H1 (cell line): Measurements from ENCODE around the gene NEGR1. TPM values are rescaled to one million over a fixed set of nuclear protein-coding genes. Genes with fewer than 3 reads are reported as not detected.

Experiments used
- CTCF ChIA-PET: fragments of 300-600 bp; sonication (Branson Sonifier 250); formaldehyde crosslinking; loops from one replicate; lab custom pipeline; 2021; ENCODE audit not compliant: partially characterized antibody; lab: Charles Lee
- POLR2A ChIA-PET: fragments of 300-600 bp; sonication (Branson Sonifier 250); formaldehyde crosslinking; loops from one replicate; lab custom pipeline; 2021; ENCODE audit warnings: inconsistent platforms; ENCODE audit not compliant: partially characterized antibody; lab: Charles Lee
- DNase-seq, 2 experiments: peaks; one replicate each; pipeline versions ENCODE4 v3.0.0 to v3.0.0-alpha.2; 2010 to 2022; ENCODE audit warnings: low spot score in 2 of 2, low read depth in 1 of 2, mixed read lengths in 1 of 2
- FAIRE-seq: peaks from 2 replicates; lab custom pipeline; 2011; peaks lifted over from hg19 to GRCh38; lab: Jason Lieb, UNC
- H2AFZ ChIP-seq: 2 replicates; pipeline ENCODE4 v1.8.1; 2012; ENCODE audit warnings: low read length, inconsistent platforms
- H2AK5ac ChIP-seq: 2 replicates; pipeline ENCODE4 v1.6.1; 2013; ENCODE audit warnings: low read depth, low read length
- H2BK120ac ChIP-seq: replicated peaks from 2 replicates; pipeline ENCODE3; 2013; ENCODE audit warnings: low read depth, low read length, inconsistent platforms
- H2BK12ac ChIP-seq: 2 replicates; pipeline ENCODE4 v1.6.1; 2013; ENCODE audit warnings: low read depth, low read length
- H2BK15ac ChIP-seq: 2 replicates; pipeline ENCODE4 v1.6.1; 2013; ENCODE audit warnings: low read length
- H2BK20ac ChIP-seq: 2 replicates; pipeline ENCODE4 v1.6.1; 2013; ENCODE audit warnings: low read length
- H2BK5ac ChIP-seq: 2 replicates; pipeline ENCODE4 v1.6.1; 2013; ENCODE audit warnings: low read depth, low read length
- H3K14ac ChIP-seq: 2 replicates; pipeline ENCODE4 v1.6.1; 2013; ENCODE audit warnings: inconsistent platforms; ENCODE audit not compliant: insufficient read length
- H3K18ac ChIP-seq: 2 replicates; pipeline ENCODE4 v1.6.1; 2013; ENCODE audit warnings: low read length; ENCODE audit errors: extremely low read depth
- H3K23ac ChIP-seq: 2 replicates; pipeline ENCODE4 v1.6.1; 2013; ENCODE audit warnings: inconsistent platforms; ENCODE audit not compliant: insufficient read length
- H3K23me2 ChIP-seq: 2 replicates; pipeline ENCODE4 v1.6.1; 2013; ENCODE audit warnings: low read depth, low read length
- H3K27ac ChIP-seq: 2 replicates; pipeline ENCODE4 v1.6.1; 2011; ENCODE audit warnings: low read depth, low read length, inconsistent platforms
- H3K27me3 ChIP-seq, 4 experiments: replicated peaks in 1 of 4; 1 replicate in 1 of 4; 2 replicates in 3 of 4; pipeline versions ENCODE4 v1.6.1 to v1.8.1; 2011 to 2013; ENCODE audit warnings: low read length in 3 of 4, mild to moderate bottlenecking in 3 of 4, inconsistent platforms in 2 of 4, mixed read lengths in 2 of 4, moderate library complexity in 1 of 4; ENCODE audit not compliant: control insufficient read depth in 3 of 4, insufficient read depth in 3 of 4; ENCODE audit errors: extremely low read depth in 1 of 4
- H3K36me3 ChIP-seq, 4 experiments: 2 replicates each; pipeline versions ENCODE4 v1.6.1 to v1.8.1; 2011 to 2013; ENCODE audit warnings: mild to moderate bottlenecking in 4 of 4, low read length in 3 of 4, moderate library complexity in 2 of 4, control low read depth in 1 of 4, inconsistent platforms in 1 of 4; ENCODE audit not compliant: insufficient read depth in 4 of 4, control insufficient read depth in 2 of 4
- H3K4ac ChIP-seq: replicated peaks from 2 replicates; pipeline ENCODE3; 2013; ENCODE audit warnings: low read length, low read depth, mixed read lengths, inconsistent platforms; ENCODE audit not compliant: insufficient read length
- H3K4me1 ChIP-seq, 4 experiments: replicated peaks in 1 of 4; 1 replicate in 1 of 4; 2 replicates in 3 of 4; pipeline versions ENCODE4 v1.6.1 to v1.8.1; 2011 to 2013; ENCODE audit warnings: low read length in 3 of 4, inconsistent platforms in 2 of 4, mixed read lengths in 1 of 4; ENCODE audit not compliant: insufficient read depth in 4 of 4, control insufficient read depth in 3 of 4
- H3K4me2 ChIP-seq, 2 experiments: 2 replicates each; pipeline versions ENCODE4 v1.6.1 to v1.8.1; 2011 to 2013; ENCODE audit warnings: low read depth in 2 of 2, low read length in 2 of 2, control low read depth in 1 of 2, inconsistent platforms in 1 of 2, mild to moderate bottlenecking in 1 of 2; ENCODE audit not compliant: insufficient read depth in 1 of 2
- H3K4me3 ChIP-seq, 4 experiments: fragments of 200-600, 300-600 bp in 1 of 4; sonication (generic), shearing (Covaris generic), sonication (Bioruptor Twin) in 1 of 4; 2 replicates each; pipeline versions ENCODE4 v1.5.1 to v1.8.1; 2011 to 2016; ENCODE audit warnings: low read length in 4 of 4, low read depth in 3 of 4, control low read depth in 2 of 4, inconsistent platforms in 2 of 4, mild to moderate bottlenecking in 2 of 4, mixed read lengths in 1 of 4, moderate library complexity in 1 of 4; ENCODE audit not compliant: insufficient read depth in 2 of 4; ENCODE audit errors: extremely low read depth in 1 of 4
- H3K56ac ChIP-seq: replicated peaks from 2 replicates; pipeline ENCODE3; 2013; ENCODE audit warnings: low read depth, mild to moderate bottlenecking, mixed read lengths, low read length, inconsistent platforms; ENCODE audit not compliant: insufficient read length
- H3K79me1 ChIP-seq: 2 replicates; pipeline ENCODE4 v1.6.1; 2013; ENCODE audit warnings: low read depth, low read length, control low read depth
- H3K79me2 ChIP-seq, 2 experiments: 2 replicates each; pipeline versions ENCODE4 v1.6.1 to v1.8.1; 2012 to 2013; ENCODE audit warnings: low read length in 2 of 2, mild to moderate bottlenecking in 2 of 2, inconsistent platforms in 1 of 2; ENCODE audit not compliant: insufficient read depth in 2 of 2, control insufficient read depth in 1 of 2
- H3K9ac ChIP-seq, 4 experiments: replicated peaks in 1 of 4; 1 replicate in 1 of 4; 2 replicates in 3 of 4; pipeline versions ENCODE4 v1.6.1 to v1.8.1; 2011 to 2013; ENCODE audit warnings: low read depth in 3 of 4, low read length in 3 of 4, control low read depth in 2 of 4, mild to moderate bottlenecking in 2 of 4, moderate library complexity in 2 of 4, inconsistent platforms in 1 of 4; ENCODE audit errors: extremely low read depth in 1 of 4
- H3K9me3 ChIP-seq, 2 experiments: 2 replicates each; pipeline versions ENCODE4 v1.6.1 to v1.8.1; 2012 to 2013; ENCODE audit warnings: mild to moderate bottlenecking in 2 of 2, moderate library complexity in 2 of 2, control low read depth in 1 of 2, inconsistent platforms in 1 of 2, low read depth in 1 of 2, low read length in 1 of 2, mixed read lengths in 1 of 2; ENCODE audit not compliant: insufficient read depth in 2 of 2
- H4K20me1 ChIP-seq, 2 experiments: replicated peaks in 1 of 2; 2 replicates each; pipeline versions ENCODE3 to v1.8.1; 2011 to 2013; ENCODE audit warnings: inconsistent platforms in 2 of 2, low read length in 2 of 2, mild to moderate bottlenecking in 1 of 2; ENCODE audit not compliant: insufficient read depth in 2 of 2, control insufficient read depth in 1 of 2
- H4K5ac ChIP-seq: 2 replicates; pipeline ENCODE4 v1.6.1; 2013; ENCODE audit warnings: low read length, low read depth, mixed read lengths, inconsistent platforms; ENCODE audit not compliant: insufficient read length
- H4K8ac ChIP-seq: 2 replicates; pipeline ENCODE4 v1.8.0; 2013; ENCODE audit warnings: mild to moderate bottlenecking, moderate library complexity, low read length, inconsistent platforms; ENCODE audit not compliant: insufficient read depth; ENCODE audit errors: extremely low read depth
- H4K91ac ChIP-seq: replicated peaks from 2 replicates; pipeline ENCODE3; 2013; ENCODE audit warnings: low read length, mixed read lengths, inconsistent platforms; ENCODE audit not compliant: insufficient read length
- ASH2L ChIP-seq: fragments of 200-600, 300-600 bp; sonication (generic); IDR thresholded peaks from one replicate; pipeline ENCODE4 v1.7.1; 2017; ENCODE audit warnings: low read length
- EZH2 ChIP-seq: fragments of 200-600 bp; sonication (generic); IDR thresholded peaks from 2 replicates; pipeline ENCODE4 v1.7.1; 2012; ENCODE audit warnings: low read depth, mild to moderate bottlenecking, moderate library complexity, low read length, inconsistent platforms; ENCODE audit not compliant: severe bottlenecking
- JUN ChIP-seq: IDR thresholded peaks from 2 replicates; pipeline ENCODE4 v1.6.1; 2011; ENCODE audit warnings: low read depth, mild to moderate bottlenecking, improper control_type of control experiment, low read length
- RAD21 ChIP-seq, 2 experiments: IDR thresholded peaks in 1 of 2; conservative IDR thresholded peaks in 1 of 2; 2 replicates each; pipeline ENCODE4 v1.6.1; 2011; ENCODE audit warnings: low read depth in 2 of 2, low read length in 2 of 2, improper control_type of control experiment in 1 of 2, inconsistent platforms in 1 of 2, mild to moderate bottlenecking in 1 of 2, moderate library complexity in 1 of 2
- RBBP5 ChIP-seq: IDR thresholded peaks from 2 replicates; pipeline ENCODE4 v1.7.1; 2012; ENCODE audit warnings: low read depth, mild to moderate bottlenecking, inconsistent platforms, low read length, moderate library complexity, borderline replicate concordance
- RNF2 ChIP-seq: fragments of 200-900, 300-1000 bp; sonication (generic); IDR thresholded peaks from 2 replicates; pipeline ENCODE4 v1.7.1; 2016; ENCODE audit warnings: borderline replicate concordance, low read depth, mild to moderate bottlenecking, antibody characterized with exemption, low read length; ENCODE audit not compliant: poor library complexity, severe bottlenecking; ENCODE audit errors: missing control alignments
- SRF ChIP-seq: IDR thresholded peaks from 2 replicates; pipeline ENCODE4 v1.6.1; 2011; ENCODE audit warnings: mild to moderate bottlenecking, low read depth, low read length, moderate library complexity
- TAF1 ChIP-seq: IDR thresholded peaks from 2 replicates; pipeline ENCODE4 v1.6.1; 2011; ENCODE audit warnings: mild to moderate bottlenecking, low read depth, low read length
- USF2 ChIP-seq: IDR thresholded peaks from 2 replicates; pipeline ENCODE4 v1.6.1; 2011; ENCODE audit warnings: low read length, improper control_type of control experiment
- WGBS, 2 experiments: shearing (Covaris generic) in 1 of 2; methylation state at CpG; one replicate each; pipeline versions ENCODE4 v1.1.6 to v1.1.7; 2013 to 2015; ENCODE audit warnings: low lambda C conversion rate in 2 of 2, mixed read lengths in 2 of 2, inconsistent platforms in 1 of 2, low coverage in 1 of 2, missing lambda C conversion rate in 1 of 2; ENCODE audit not compliant: insufficient replicate concordance in 2 of 2, insufficient coverage in 1 of 2, insufficient read length in 1 of 2; ENCODE audit errors: extremely low coverage in 1 of 2, missing lambda C conversion rate in 1 of 2; 5-methylcytosine and 5-hydroxymethylcytosine counted together
- polyA plus RNA-seq, 7 experiments: library from polyadenylated mRNA; depleted of rRNA in 3 of 7; stranded (reverse) in 5 of 7; unstranded in 2 of 7; fragments of >200 nt in 5 of 7; fragments of 200-250 nt in 2 of 7; gene quantifications; 1 replicate in 5 of 7; 2 replicates in 1 of 7; 4 replicates in 1 of 7; pipeline versions ENCODE4 v1.2.1 to v1.2.3, GENCODE V29; 2011 to 2013; ENCODE audit warnings: missing spikeins in 2 of 7, mixed read lengths in 2 of 7
- total RNA-seq: library from RNA; stranded (reverse); fragmentation: NEBNext Ultra II Directional; extraction: Animal tissue kit (Norgen Biotek cat#: 25700); gene quantifications from 2 replicates; pipeline ENCODE4 v1.2.1, GENCODE V29; 2021

NEGR1 gene
- total and polyA plus RNA-seq, 2 of the 8 experiments (the other 6 are each of a cell fraction or from before 2014, with no cell fraction given), result 0.71 to 1.3 TPM

- no peak overlapping the region for H4K91ac ChIP-seq
- no peak overlapping the region for H2BK20ac ChIP-seq
- no peak overlapping the region for H2AFZ ChIP-seq
- H2BK120ac ChIP-seq, result no peak overlapping the region
- H3K27me3 ChIP-seq, result no peaks in the 10 kb centered on the region
- H3K56ac ChIP-seq, result no peak overlapping the region
- no peaks in the 10 kb centered on the region for H3K36me3 ChIP-seq
- H4K5ac ChIP-seq, result no peak overlapping the region
- no peak overlapping the region for H3K4me3 ChIP-seq
- CTCF ChIA-PET, result no interaction called here
- 95% methylated on average over 5 of the region's 5 CpGs; no CpG with 5 or more reads in 1 of the 2 experiments for WGBS, 2 experiments
- DNase-seq (no peak), FAIRE-seq (no peak)
- POLR2A ChIA-PET, result no interaction called here
- H3K4me2 ChIP-seq, result no peak overlapping the region
- no peak overlapping the region for H4K8ac ChIP-seq
- H3K4ac ChIP-seq, result no peak overlapping the region
- H3K18ac ChIP-seq, result no peak overlapping the region
- H2BK5ac ChIP-seq, result no peak overlapping the region
- H3K23ac ChIP-seq, result no peak overlapping the region
- no peak overlapping the region for H3K14ac ChIP-seq
- H3K27ac ChIP-seq, result no peak overlapping the region
- no peaks in the 10 kb centered on the region for H3K4me1 ChIP-seq
- H2BK12ac ChIP-seq, result no peak overlapping the region
- H2AK5ac ChIP-seq, result no peak overlapping the region
- no peak overlapping the region for H2BK15ac ChIP-seq
- H3K9ac ChIP-seq, result no peak overlapping the region
- H3K79me2 ChIP-seq, result no peaks in the 10 kb centered on the region
- no peaks in the 10 kb centered on the region for H3K79me1 ChIP-seq
- no peaks in the 10 kb centered on the region for H3K9me3 ChIP-seq
- H4K20me1 ChIP-seq, result peaks cover 0 to 1% of the 10 kb centered on the region in 2 experiments
- H3K23me2 ChIP-seq, result no peaks in the 10 kb centered on the region
- TF ChIP-seq TAF1 (no peak), JUN (no peak), ASH2L (no peak), RAD21 (IDR thresholded peaks at IDR 0.05 in 1 of 2, conservative IDR thresholded peaks at IDR 0.05 in 1 of 2; ENCODE audit: low read depth in 2 of 2, low read length in 2 of 2) (no peak), USF2 (no peak), RBBP5 (no peak), RNF2 (no peak), EZH2 (no peak), SRF (no peak)
- TF ChIP-seq, all 59 proteins: peak for 0
These were observed 64.1 kb downstream of the NEGR1 start for GRCh38 chr1:72218141-72218739.
